Measurements from ENCODE around the gene HAGH.

HAGH gene

GRCh38 chr16:1760911-1761310 lies 65.7 kb downstream of the HAGH start:
- no peak for DNase-seq

DNA sequence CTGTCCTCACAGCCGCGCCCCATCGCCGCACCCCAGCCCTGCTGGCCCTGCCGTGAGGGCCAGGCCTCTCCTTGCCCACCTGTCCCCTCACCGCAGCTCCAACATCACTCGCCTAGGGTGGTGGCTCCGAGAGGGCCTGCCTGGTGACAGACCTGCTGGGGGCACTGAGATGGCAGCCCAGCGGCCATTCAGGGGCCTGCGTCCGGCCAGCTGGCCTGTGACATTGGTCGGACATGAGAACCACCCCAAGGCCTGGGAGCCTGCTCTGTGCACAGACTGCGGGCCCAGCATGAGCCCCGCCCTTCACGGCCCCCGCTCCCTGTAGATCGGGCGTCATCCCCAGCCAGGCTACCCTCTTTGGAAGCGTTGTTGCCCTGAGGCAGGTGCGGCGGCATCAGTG lies 67.1 kb downstream of the HAGH start:
- no peak for DNase-seq

DNA sequence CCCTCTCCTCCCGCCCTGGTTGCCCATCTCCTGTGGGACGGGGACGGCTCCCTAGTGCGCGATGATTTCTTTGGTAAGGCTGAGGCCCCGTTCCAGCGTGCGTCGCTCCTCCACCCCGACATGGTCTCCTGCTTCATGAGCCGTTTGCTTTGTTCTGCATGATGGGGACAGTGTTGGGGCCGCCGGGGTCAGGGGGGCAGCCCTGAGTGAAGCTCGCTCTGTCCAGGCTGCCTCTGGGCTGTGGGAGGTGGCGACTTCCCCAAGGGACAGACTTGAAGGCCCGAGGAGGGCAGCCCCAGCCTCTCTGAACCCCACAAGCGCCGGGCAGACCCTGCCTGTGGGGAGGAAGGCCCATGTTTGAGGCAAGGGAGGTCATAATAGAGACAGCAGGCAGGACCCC lies 67.7 kb downstream of the HAGH start:
- DNase-seq, result no peak

DNA sequence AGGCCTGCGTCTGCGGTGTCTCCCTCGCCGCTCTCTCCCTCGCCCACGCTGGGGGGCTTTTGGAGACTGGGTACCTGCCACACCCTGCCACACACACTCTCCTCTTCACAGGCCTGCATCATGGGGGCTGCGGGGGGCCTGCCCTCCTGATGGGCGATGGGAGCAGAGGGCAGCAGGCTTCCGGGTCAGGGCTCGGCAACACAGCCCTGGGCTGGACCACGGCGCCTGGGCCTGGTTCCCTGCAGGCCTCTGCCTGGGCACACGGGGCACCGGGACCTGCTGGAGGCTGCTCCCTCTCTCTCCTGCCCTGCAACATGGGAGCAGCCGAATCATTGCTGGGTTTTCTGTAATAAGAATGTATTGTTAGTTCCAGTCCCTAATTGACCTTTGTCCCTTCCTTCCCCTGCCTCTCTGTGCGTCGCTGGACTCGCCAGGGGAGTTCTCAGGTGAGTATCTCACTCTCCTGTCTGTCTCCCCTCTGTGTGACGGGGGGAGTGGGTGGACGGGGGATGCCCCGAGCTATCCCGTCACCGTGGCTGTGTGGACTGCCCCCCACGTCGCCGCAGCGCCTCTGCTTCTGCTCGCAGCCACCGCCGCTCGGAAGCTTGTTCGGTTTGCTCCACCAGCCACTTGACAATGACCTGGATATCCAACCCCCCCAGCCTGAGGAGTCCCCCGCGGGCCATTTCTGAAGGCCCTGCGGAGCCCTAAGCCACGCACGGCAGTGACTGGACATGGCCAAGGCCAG lies 68.7 kb downstream of the HAGH start:
- no peak for DNase-seq
